ENCODE data around the gene DKK3. TPM values are rescaled to one million over a fixed set of nuclear protein-coding genes. Genes with fewer than 3 reads are reported as not detected.

DKK3 gene
- polyA plus RNA-seq, 1 experiment, result 1,276 TPM

- POLR2A ChIA-PET, result no interaction called here
- no peaks in the 10 kb centered on the region for H3K36me3 ChIP-seq (ENCODE audit: control insufficient read depth, insufficient read depth, low read length)
- CTCF ChIA-PET, result interaction anchor here (0.7 to 1.8 kb wide), 2 partner anchors 15 to 57 kb away, joined by 3 to 5 read pairs; no protein-coding TSS in a partner anchor
- H3K27me3 ChIP-seq (ENCODE audit: control insufficient read depth, insufficient read depth, low read length), result no peaks in the 10 kb centered on the region
- no peak for TF ChIP-seq CTCF (IDR thresholded peaks at IDR 0.05; ENCODE audit: insufficient read depth, low read depth, low read length)
- no peak overlapping the region for H3K4me3 ChIP-seq (ENCODE audit: low read depth, low read length)
- DNase-seq (ENCODE audit: low read depth), result no peak
Measured at GRCh38 chr11:12029738-12030363, 21.4 kb upstream of the DKK3 start.

GRCh38 chr11:12029119-12029518, 20.7 kb upstream of the DKK3 start:
- H3K4me3 ChIP-seq (ENCODE audit: low read depth, low read length), result no peak overlapping the region
- no peaks in the 10 kb centered on the region for H3K27me3 ChIP-seq (ENCODE audit: control insufficient read depth, insufficient read depth, low read length)
- no peaks in the 10 kb centered on the region for H3K36me3 ChIP-seq (ENCODE audit: control insufficient read depth, insufficient read depth, low read length)
- no peak for TF ChIP-seq CTCF (IDR thresholded peaks at IDR 0.05; ENCODE audit: insufficient read depth, low read depth, low read length)
- DNase-seq (ENCODE audit: low read depth), result no peak
- ChIA-PET POLR2A (no interaction called here), CTCF (interaction anchor here (0.6 to 1.8 kb wide), 3 partner anchors 12 to 56 kb away, joined by 3 to 5 read pairs (median 3); no protein-coding TSS in a partner anchor)

- POLR2A ChIA-PET, result no interaction called here
- Histone ChIP-seq H3K27me3 (ENCODE audit: control insufficient read depth, insufficient read depth, low read length) (no peaks in the 10 kb centered on the region), H3K4me3 (ENCODE audit: low read depth, low read length) (no peak overlapping the region), H3K36me3 (ENCODE audit: control insufficient read depth, insufficient read depth, low read length) (no peaks in the 10 kb centered on the region)
- no peak for DNase-seq (ENCODE audit: low read depth)
- TF ChIP-seq CTCF (IDR thresholded peaks at IDR 0.05; ENCODE audit: insufficient read depth, low read depth, low read length), result no peak
- CTCF ChIA-PET, result interaction anchor here (0.8 to 1.8 kb wide), 3 partner anchors 9 to 56 kb away, joined by 3 to 8 read pairs (median 5); no protein-coding TSS in a partner anchor
Measured at GRCh38 chr11:12028303-12028702, 19.9 kb upstream of the DKK3 start.

- Histone ChIP-seq H3K27me3 (ENCODE audit: control insufficient read depth, insufficient read depth, low read length) (no peaks in the 10 kb centered on the region), H3K4me3 (ENCODE audit: low read depth, low read length) (no peak overlapping the region), H3K36me3 (ENCODE audit: control insufficient read depth, insufficient read depth, low read length) (no peaks in the 10 kb centered on the region)
- POLR2A ChIA-PET, result no interaction called here
- TF ChIP-seq CTCF (IDR thresholded peaks at IDR 0.05; ENCODE audit: insufficient read depth, low read depth, low read length), result no peak
- no peak for DNase-seq (ENCODE audit: low read depth)
- CTCF ChIA-PET, result interaction anchor here (1.2 to 1.4 kb wide), 2 partner anchors 7 to 18 kb away, joined by 3 to 8 read pairs; no protein-coding TSS in a partner anchor
Measured at GRCh38 chr11:12026331-12027211, 18.1 kb upstream of the DKK3 start.

- no peak for TF ChIP-seq CTCF (IDR thresholded peaks at IDR 0.05; ENCODE audit: insufficient read depth, low read depth, low read length)
- ChIA-PET POLR2A (no interaction called here), CTCF (interaction anchor here (0.7 kb wide), 1 partner anchor 53 kb away, joined by 3 read pairs; no protein-coding TSS in a partner anchor)
- H3K36me3 ChIP-seq (ENCODE audit: control insufficient read depth, insufficient read depth, low read length), result no peaks in the 10 kb centered on the region
- no peaks in the 10 kb centered on the region for H3K27me3 ChIP-seq (ENCODE audit: control insufficient read depth, insufficient read depth, low read length)
- no peak overlapping the region for H3K4me3 ChIP-seq (ENCODE audit: low read depth, low read length)
- no peak for DNase-seq (ENCODE audit: low read depth)
Measured at GRCh38 chr11:12024254-12024926, 16.0 kb upstream of the DKK3 start.

All from BJ (cell line).